ENCODE measurements around the gene ADAMTS3. TPM values are rescaled to one million over a fixed set of nuclear protein-coding genes. Genes with fewer than 3 reads are reported as not detected.

The ADAMTS3 gene
- total RNA-seq, 1 donor from 2014 or later: 0.89 TPM

DNA sequence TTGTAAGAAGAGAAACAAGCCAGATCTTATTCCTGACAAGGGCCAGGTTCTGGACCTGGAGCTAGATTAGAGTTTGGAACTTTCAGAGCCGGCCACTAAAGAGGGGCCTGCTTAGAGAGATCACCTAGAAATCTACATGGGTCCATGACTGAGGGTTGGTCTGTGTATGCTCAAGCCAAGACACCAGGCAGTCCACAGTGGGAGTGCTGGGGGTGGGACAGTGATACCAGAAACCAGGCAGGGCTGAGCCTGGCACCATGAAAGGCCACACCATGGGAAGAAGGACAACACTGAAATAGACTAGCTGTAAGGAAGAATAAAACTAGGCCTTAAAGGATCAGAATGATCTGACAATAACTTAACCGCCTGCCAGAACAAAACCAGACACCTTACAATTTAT, 267.3 kb downstream of the ADAMTS3 start:
- Mint-ChIP-seq H3K4me3 (ENCODE audit: low read depth) (no peak overlapping the region), H3K27ac (no peak overlapping the region), H3K9me3 (ENCODE audit: low read depth) (no peaks in the 10 kb centered on the region), H3K27me3 (no peaks in the 10 kb centered on the region), H3K36me3 (ENCODE audit: insufficient read depth) (no peaks in the 10 kb centered on the region), H3K4me1 (ENCODE audit: low read depth) (no peaks in the 10 kb centered on the region)
- no peak for DNase-seq (ENCODE audit: low spot score, unreplicated experiment)
- TF ChIP-seq, protein P1, sequence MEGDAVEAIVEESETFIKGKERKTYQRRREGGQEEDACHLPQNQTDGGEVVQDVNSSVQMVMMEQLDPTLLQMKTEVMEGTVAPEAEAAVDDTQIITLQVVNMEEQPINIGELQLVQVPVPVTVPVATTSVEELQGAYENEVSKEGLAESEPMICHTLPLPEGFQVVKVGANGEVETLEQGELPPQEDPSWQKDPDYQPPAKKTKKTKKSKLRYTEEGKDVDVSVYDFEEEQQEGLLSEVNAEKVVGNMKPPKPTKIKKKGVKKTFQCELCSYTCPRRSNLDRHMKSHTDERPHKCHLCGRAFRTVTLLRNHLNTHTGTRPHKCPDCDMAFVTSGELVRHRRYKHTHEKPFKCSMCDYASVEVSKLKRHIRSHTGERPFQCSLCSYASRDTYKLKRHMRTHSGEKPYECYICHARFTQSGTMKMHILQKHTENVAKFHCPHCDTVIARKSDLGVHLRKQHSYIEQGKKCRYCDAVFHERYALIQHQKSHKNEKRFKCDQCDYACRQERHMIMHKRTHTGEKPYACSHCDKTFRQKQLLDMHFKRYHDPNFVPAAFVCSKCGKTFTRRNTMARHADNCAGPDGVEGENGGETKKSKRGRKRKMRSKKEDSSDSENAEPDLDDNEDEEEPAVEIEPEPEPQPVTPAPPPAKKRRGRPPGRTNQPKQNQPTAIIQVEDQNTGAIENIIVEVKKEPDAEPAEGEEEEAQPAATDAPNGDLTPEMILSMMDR (IDR thresholded peaks at IDR 0.05; ENCODE audit: unreplicated experiment): no peak

DNA sequence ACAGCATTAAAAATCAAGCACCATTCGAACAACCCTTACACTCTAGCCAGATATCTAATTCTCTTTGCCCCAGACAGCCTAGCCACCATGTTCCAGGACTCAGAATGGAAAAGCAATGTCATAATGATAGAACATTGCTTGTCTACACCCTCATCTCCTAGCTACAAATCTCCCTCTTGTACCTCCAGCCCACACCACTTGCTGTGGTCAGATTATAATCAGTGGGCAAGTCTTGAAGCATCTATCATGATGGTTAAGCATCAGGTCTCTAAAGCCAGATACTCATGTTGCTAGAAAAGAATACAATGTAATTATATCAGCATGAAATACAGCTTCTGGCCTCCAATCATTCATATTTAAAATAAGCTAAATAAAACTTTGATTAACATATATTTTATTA, 268.9 kb downstream of the ADAMTS3 start:
- no peaks in the 10 kb centered on the region for H3K9me3 Mint-ChIP-seq (ENCODE audit: low read depth)
- H3K27ac Mint-ChIP-seq: no peak overlapping the region
- peaks cover 2% of the 10 kb centered on the region for H3K4me1 Mint-ChIP-seq (ENCODE audit: low read depth)
- H3K4me3 Mint-ChIP-seq (ENCODE audit: low read depth): no peak overlapping the region
- TF ChIP-seq, protein P1 (IDR thresholded peaks at IDR 0.05; ENCODE audit: unreplicated experiment): no peak
- no peaks in the 10 kb centered on the region for H3K36me3 Mint-ChIP-seq (ENCODE audit: insufficient read depth)
- DNase-seq (ENCODE audit: low spot score, unreplicated experiment): no peak
- no peaks in the 10 kb centered on the region for H3K27me3 Mint-ChIP-seq

DNA sequence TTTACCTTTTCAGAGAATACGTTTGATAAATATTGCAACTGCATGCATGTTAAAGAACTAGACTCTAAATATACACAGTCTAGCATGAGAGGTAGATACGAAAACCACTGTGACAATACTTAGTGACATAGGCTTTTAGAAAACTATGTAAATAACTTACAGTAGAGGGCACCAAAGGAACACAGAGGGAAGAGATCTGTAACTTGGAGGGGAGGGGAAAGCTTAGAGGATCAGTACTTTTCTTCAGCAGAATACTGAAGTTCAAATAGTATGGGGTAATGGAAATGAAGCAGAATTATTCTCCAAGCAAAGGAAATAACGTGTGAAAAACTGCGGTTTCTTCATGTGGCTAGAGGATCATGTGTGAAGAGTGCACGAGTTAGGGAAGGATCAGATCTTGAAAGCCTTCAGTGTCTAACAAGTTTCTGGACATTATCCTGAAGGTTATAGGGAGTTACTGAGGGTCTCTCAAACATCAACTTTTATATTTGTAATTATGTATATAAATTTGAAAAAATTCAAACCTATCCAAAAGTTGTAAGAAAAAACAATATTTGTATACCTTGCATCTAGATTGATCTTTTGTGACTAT, 273.0 kb downstream of the ADAMTS3 start:
- DNase-seq (ENCODE audit: low spot score, unreplicated experiment): no peak
- TF ChIP-seq, protein P1 (IDR thresholded peaks at IDR 0.05; ENCODE audit: unreplicated experiment): peak; percentile 64

DNA sequence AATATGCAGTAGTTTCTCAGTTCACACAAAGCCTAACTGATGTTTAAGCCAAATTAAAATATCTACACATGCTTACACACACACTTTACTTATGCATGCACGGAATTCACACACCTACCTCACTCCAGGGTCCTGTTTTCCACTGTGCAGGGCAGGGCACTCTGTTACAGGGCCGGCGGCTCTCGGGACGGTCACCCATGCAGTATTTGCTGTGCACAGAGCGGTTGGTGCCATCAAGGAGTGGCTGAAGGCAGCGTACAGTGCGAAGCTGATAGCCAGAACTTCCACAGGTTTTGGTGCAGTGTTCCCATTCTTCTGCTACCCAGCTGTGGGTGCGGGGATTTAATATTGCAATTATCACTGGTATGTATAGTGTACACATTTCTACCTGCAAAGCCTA, 278.3 kb downstream of the ADAMTS3 start:
- Mint-ChIP-seq H3K36me3 (ENCODE audit: insufficient read depth) (no peaks in the 10 kb centered on the region), H3K27me3 (no peaks in the 10 kb centered on the region), H3K9me3 (ENCODE audit: low read depth) (no peaks in the 10 kb centered on the region), H3K4me1 (ENCODE audit: low read depth) (peaks cover 4% of the 10 kb centered on the region), H3K27ac (no peak overlapping the region), H3K4me3 (ENCODE audit: low read depth) (no peak overlapping the region)
- TF ChIP-seq, protein P1 (IDR thresholded peaks at IDR 0.05; ENCODE audit: unreplicated experiment): no peak
- no peak for DNase-seq (ENCODE audit: low spot score, unreplicated experiment)

More for the DNA sequence above, 273.0 kb downstream of the ADAMTS3 start:
- Mint-ChIP-seq H3K4me3 (ENCODE audit: low read depth) (no peak overlapping the region), H3K4me1 (ENCODE audit: low read depth) (peaks cover 2% of the 10 kb centered on the region), H3K27ac (no peak overlapping the region), H3K36me3 (ENCODE audit: insufficient read depth) (no peaks in the 10 kb centered on the region), H3K27me3 (no peaks in the 10 kb centered on the region), H3K9me3 (ENCODE audit: low read depth) (no peaks in the 10 kb centered on the region)

DNA sequence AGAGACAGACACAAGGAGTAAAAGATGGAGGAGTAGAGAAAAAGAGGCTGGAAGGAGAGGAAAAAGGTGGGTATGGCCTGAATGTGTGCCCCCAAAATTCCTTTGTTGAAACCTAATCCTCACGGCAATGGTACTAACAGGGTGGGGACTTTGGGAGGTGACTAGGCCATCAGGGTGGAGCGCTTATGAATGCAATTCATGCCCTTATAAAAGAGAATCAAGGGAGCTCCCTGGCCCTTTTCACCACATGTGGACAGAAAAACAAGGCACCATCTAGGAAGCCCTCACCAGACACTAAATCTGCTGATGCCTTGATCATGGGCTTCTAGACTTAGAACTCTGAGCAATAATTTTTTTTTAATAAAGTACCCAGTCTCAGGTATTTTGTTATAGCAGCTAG, 282.1 kb downstream of the ADAMTS3 start:
- TF ChIP-seq, protein P1 (IDR thresholded peaks at IDR 0.05; ENCODE audit: unreplicated experiment): no peak

More for the DNA sequence above, 282.1 kb downstream of the ADAMTS3 start:
- no peaks in the 10 kb centered on the region for H3K27me3 Mint-ChIP-seq
- peaks cover 4% of the 10 kb centered on the region for H3K4me1 Mint-ChIP-seq (ENCODE audit: low read depth)
- H3K36me3 Mint-ChIP-seq (ENCODE audit: insufficient read depth): no peaks in the 10 kb centered on the region
- no peaks in the 10 kb centered on the region for H3K9me3 Mint-ChIP-seq (ENCODE audit: low read depth)
- no peak overlapping the region for H3K27ac Mint-ChIP-seq
- no peak for DNase-seq (ENCODE audit: low spot score, unreplicated experiment)
- no peak overlapping the region for H3K4me3 Mint-ChIP-seq (ENCODE audit: low read depth)

Data from progenitor cell of endocrine pancreas (in vitro differentiated cells).